Right atrium auricular region (tissue), 2 donors: ENCODE results near the gene EIPR1. TPM values are rescaled to one million over a fixed set of nuclear protein-coding genes. Genes with fewer than 3 reads are reported as not detected.

ENCODE experiments used
- DNase-seq: peaks from one replicate; pipeline ENCODE4 v3.0.0-alpha.2; 2019; ENCODE audit warnings: low spot score
- H3K27ac ChIP-seq, 2 donors: fragments of 200-600 bp; sonication (generic); 1 replicate in 1 of 2; 2 replicates in 1 of 2; pipeline ENCODE4 v1.5.1; 2016 to 2019
- H3K27me3 ChIP-seq, 2 donors: fragments of 200-600 bp; sonication (generic); one replicate each; pipeline versions ENCODE4 v1.5.1 to v1.6.0; 2017 to 2019
- H3K36me3 ChIP-seq: fragments of 200-600 bp; sonication (generic); one replicate; pipeline ENCODE4 v1.5.1; 2016
- H3K4me1 ChIP-seq, 2 donors: fragments of 200-600 bp; sonication (generic); one replicate each; pipeline versions ENCODE4 v1.5.1 to v1.6.0; 2017 to 2019
- H3K4me3 ChIP-seq, 2 donors: fragments of 200-600 bp; sonication (generic); 1 replicate in 1 of 2; 2 replicates in 1 of 2; pipeline ENCODE4 v1.5.1; 2017 to 2019; ENCODE audit warnings: mild to moderate bottlenecking in 1 of 2, moderate library complexity in 1 of 2
- H3K9me3 ChIP-seq, 2 donors: fragments of 200-600 bp; sonication (generic); one replicate each; pipeline ENCODE4 v1.5.1; 2019
- CTCF ChIP-seq, 2 donors: fragments of 200-600 bp; sonication (generic); IDR thresholded peaks; one replicate each; pipeline ENCODE4 v1.5.1; 2019; ENCODE audit warnings: antibody characterized with exemption in 2 of 2
- total RNA-seq, 2 donors: library from RNA; depleted of rRNA; stranded (reverse); fragments of >200 nt; gene quantifications; one replicate each; pipeline ENCODE4 v1.1.0, GENCODE V29; 2016

Gene EIPR1
- total RNA-seq, 2 donors from 2014 or later: 13.2 to 13.6 TPM

- no peak for TF ChIP-seq CTCF (IDR thresholded peaks at IDR 0.05)
- peaks cover 6% of the 10 kb centered on the region for H3K36me3 ChIP-seq
- H3K27me3 ChIP-seq: no peaks in the 10 kb centered on the region
- no peak overlapping the region for H3K4me3 ChIP-seq
- H3K4me1 ChIP-seq: no peaks in the 10 kb centered on the region
- H3K27ac ChIP-seq: no peak overlapping the region
- H3K9me3 ChIP-seq: no peaks in the 10 kb centered on the region
- DNase-seq: no peak
Measured at GRCh38 chr2:3354986-3355385, 22.6 kb downstream of the EIPR1 start.

- no peaks in the 10 kb centered on the region for H3K9me3 ChIP-seq
- no peaks in the 10 kb centered on the region for H3K4me1 ChIP-seq
- H3K27ac ChIP-seq: no peak overlapping the region
- no peak for TF ChIP-seq CTCF (IDR thresholded peaks at IDR 0.05)
- no peak for DNase-seq
- H3K4me3 ChIP-seq: no peak overlapping the region
- H3K27me3 ChIP-seq: no peaks in the 10 kb centered on the region
- H3K36me3 ChIP-seq: peaks cover 6% of the 10 kb centered on the region
Measured at GRCh38 chr2:3349211-3349693, 28.4 kb downstream of the EIPR1 start.

- Histone ChIP-seq H3K27me3 (no peaks in the 10 kb centered on the region), H3K36me3 (peaks cover 2% of the 10 kb centered on the region), H3K4me3 (no peak overlapping the region), H3K4me1 (no peaks in the 10 kb centered on the region), H3K27ac (no peak overlapping the region), H3K9me3 (no peaks in the 10 kb centered on the region)
- no peak for DNase-seq
- TF ChIP-seq CTCF (IDR thresholded peaks at IDR 0.05): no peak
Measured at GRCh38 chr2:3348767-3349166, 28.9 kb downstream of the EIPR1 start.

DNA sequence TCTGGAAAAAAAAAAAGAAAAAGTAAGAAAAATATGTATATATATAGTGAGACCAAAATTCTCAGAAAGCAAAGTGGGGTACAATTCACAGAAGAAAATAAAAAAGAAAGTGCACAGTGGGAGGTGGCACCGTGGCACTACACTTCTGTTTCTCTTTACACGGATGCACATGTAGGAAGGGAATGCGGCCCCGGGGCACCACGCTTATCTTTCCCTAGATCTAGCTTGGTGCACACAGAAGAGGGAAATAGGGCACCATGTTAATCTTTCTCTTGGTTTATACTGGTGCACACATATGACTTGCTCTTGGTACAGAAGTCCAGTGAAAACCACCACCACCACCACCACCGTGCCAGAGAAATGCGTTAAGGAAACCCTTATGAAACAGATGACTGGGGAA is 32.0 kb downstream of the EIPR1 start:
- no peaks in the 10 kb centered on the region for H3K36me3 ChIP-seq
- no peaks in the 10 kb centered on the region for H3K9me3 ChIP-seq
- H3K4me3 ChIP-seq: no peak overlapping the region
- DNase-seq: no peak
- H3K4me1 ChIP-seq: no peaks in the 10 kb centered on the region
- no peak for TF ChIP-seq CTCF (IDR thresholded peaks at IDR 0.05)
- H3K27ac ChIP-seq: no peak overlapping the region
- no peaks in the 10 kb centered on the region for H3K27me3 ChIP-seq

GRCh38 chr2:3344897-3345296 is 32.7 kb downstream of the EIPR1 start:
- H3K9me3 ChIP-seq: no peaks in the 10 kb centered on the region
- H3K27ac ChIP-seq: no peak overlapping the region
- TF ChIP-seq CTCF (IDR thresholded peaks at IDR 0.05): no peak
- no peaks in the 10 kb centered on the region for H3K27me3 ChIP-seq
- H3K4me1 ChIP-seq: no peaks in the 10 kb centered on the region
- no peak for DNase-seq
- H3K4me3 ChIP-seq: no peak overlapping the region
- H3K36me3 ChIP-seq: no peaks in the 10 kb centered on the region

DNA sequence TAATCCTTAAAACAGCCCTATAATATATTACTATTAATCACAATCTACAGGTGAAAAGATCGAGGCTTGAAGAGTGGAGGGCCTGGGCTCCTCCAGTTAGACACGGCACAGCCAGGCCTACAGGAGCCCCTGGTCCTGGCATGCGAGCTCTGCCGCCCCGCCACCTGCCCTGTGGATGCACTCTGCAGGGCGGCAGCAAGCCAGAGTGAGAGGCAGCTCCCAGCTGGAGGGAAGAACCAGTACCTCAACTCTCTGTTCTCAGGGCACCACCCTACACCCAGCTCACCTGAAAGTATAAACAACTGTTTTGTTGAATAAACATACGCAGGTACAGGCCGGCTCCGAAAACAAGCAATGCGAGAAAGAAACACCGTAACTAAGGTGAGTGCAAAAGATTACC is 34.6 kb downstream of the EIPR1 start:
- TF ChIP-seq CTCF (IDR thresholded peaks at IDR 0.05): no peak
- DNase-seq: no peak
- no peaks in the 10 kb centered on the region for H3K27me3 ChIP-seq
- no peaks in the 10 kb centered on the region for H3K4me1 ChIP-seq
- no peaks in the 10 kb centered on the region for H3K9me3 ChIP-seq
- H3K4me3 ChIP-seq: no peak overlapping the region
- H3K36me3 ChIP-seq: no peaks in the 10 kb centered on the region
- no peak overlapping the region for H3K27ac ChIP-seq
